GM23338 (cell line): Measurements from ENCODE around the gene BCR. TPM values are rescaled to one million over a fixed set of nuclear protein-coding genes. Genes with fewer than 3 reads are reported as not detected.

Source experiments
- ATAC-seq: fragments of 200-7000 bp; cut with Tn5 transposase; 3 replicates; pipeline ENCODE4 v1.9.1; 2020
- DNase-seq: peaks from one replicate; pipeline ENCODE4 v3.0.0-alpha.2; 2015; ENCODE audit warnings: low spot score
- H2AFZ ChIP-seq: fragments of 200-600 bp; sonication (generic); 2 replicates; pipeline ENCODE4 v1.8.0; 2016; ENCODE audit warnings: antibody characterized with exemption, mild to moderate bottlenecking, moderate library complexity
- H3F3A ChIP-seq: fragments of 200-600 bp; sonication (generic); replicated peaks from 2 replicates; pipeline ENCODE4 v1.8.0; 2017; ENCODE audit warnings: antibody characterized with exemption, mixed run types, low read depth
- H3K27ac ChIP-seq: fragments of 200-600 bp; sonication (generic); 2 replicates; pipeline ENCODE4 v1.6.1; 2016; ENCODE audit warnings: low read depth
- H3K27me3 ChIP-seq: fragments of 200-600 bp; sonication (generic); 2 replicates; pipeline ENCODE4 v1.8.0; 2016; ENCODE audit warnings: mild to moderate bottlenecking, mixed run types, moderate library complexity; ENCODE audit not compliant: insufficient read depth
- H3K36me3 ChIP-seq: fragments of 200-600 bp; sonication (generic); 2 replicates; pipeline ENCODE4 v1.8.0; 2016; ENCODE audit warnings: mild to moderate bottlenecking; ENCODE audit not compliant: insufficient read depth
- H3K4me1 ChIP-seq: fragments of 200-600 bp; sonication (generic); 2 replicates; pipeline ENCODE4 v1.8.0; 2016; ENCODE audit warnings: mild to moderate bottlenecking, moderate library complexity; ENCODE audit not compliant: insufficient read depth
- H3K4me2 ChIP-seq: fragments of 200-600 bp; sonication (generic); 2 replicates; pipeline ENCODE4 v1.7.1; 2017; ENCODE audit warnings: mixed run types
- H3K4me3 ChIP-seq: fragments of 200-600 bp; sonication (generic); 2 replicates; pipeline ENCODE4 v1.6.1; 2016; ENCODE audit warnings: mixed run types
- H3K79me2 ChIP-seq: fragments of 200-600 bp; sonication (generic); replicated peaks from 2 replicates; pipeline ENCODE4 v1.8.0; 2017; ENCODE audit warnings: mild to moderate bottlenecking; ENCODE audit not compliant: insufficient read depth
- H3K9me2 ChIP-seq: fragments of 200-600 bp; sonication (generic); 2 replicates; pipeline ENCODE4 v1.8.0; 2017; ENCODE audit not compliant: insufficient read depth
- H4K20me1 ChIP-seq: fragments of 200-600 bp; sonication (generic); replicated peaks from 2 replicates; pipeline ENCODE4 v1.8.0; 2017; ENCODE audit warnings: mild to moderate bottlenecking; ENCODE audit not compliant: insufficient read depth
- H3K27ac Mint-ChIP-seq: 2 replicates; pipeline ENCODE4 v1.8.0; 2020; ENCODE audit warnings: inconsistent platforms, mild to moderate bottlenecking, moderate library complexity, mixed read lengths
- H3K27me3 Mint-ChIP-seq: 3 replicates; pipeline ENCODE4 v1.8.0; 2022; ENCODE audit warnings: low read depth, mild to moderate bottlenecking, moderate library complexity, mixed read lengths, inconsistent platforms; ENCODE audit not compliant: insufficient read depth, poor library complexity
- H3K36me3 Mint-ChIP-seq: 3 replicates; pipeline ENCODE4 v1.8.0; 2021; ENCODE audit warnings: low read depth, mild to moderate bottlenecking, inconsistent platforms, moderate library complexity, mixed read lengths
- H3K4me1 Mint-ChIP-seq: 3 replicates; pipeline ENCODE4 v1.8.0; 2020; ENCODE audit warnings: mild to moderate bottlenecking, inconsistent platforms, mixed read lengths
- H3K4me3 Mint-ChIP-seq: 3 replicates; pipeline ENCODE4 v1.8.0; 2021; ENCODE audit warnings: moderate library complexity, mild to moderate bottlenecking, inconsistent platforms, mixed read lengths
- H3K9me3 Mint-ChIP-seq: 3 replicates; pipeline ENCODE4 v1.8.0; 2020; ENCODE audit warnings: moderate library complexity, mild to moderate bottlenecking, inconsistent platforms, mixed read lengths
- CREB1 ChIP-seq: fragments of 250-450 bp; sonication (Bioruptor Pico); IDR thresholded peaks from 2 replicates; pipeline ENCODE4 v1.5.0; 2020; ENCODE audit warnings: low read depth, mild to moderate bottlenecking, moderate library complexity
- ETS1 ChIP-seq: IDR thresholded peaks from 2 replicates; pipeline ENCODE4 v1.6.1; 2016; ENCODE audit warnings: antibody characterized with exemption
- EZH2 ChIP-seq: fragments of 200-600 bp; sonication (generic); IDR thresholded peaks from one replicate; pipeline ENCODE4 v1.8.0; 2017; ENCODE audit warnings: antibody characterized with exemption, mild to moderate bottlenecking, low read depth; ENCODE audit not compliant: unreplicated experiment
- JUNB ChIP-seq: IDR thresholded peaks from one replicate; pipeline ENCODE4 v1.6.1; 2016; ENCODE audit warnings: antibody characterized with exemption; ENCODE audit not compliant: unreplicated experiment
- NANOG ChIP-seq: IDR thresholded peaks from 2 replicates; pipeline ENCODE4 v1.6.1; 2016; ENCODE audit warnings: antibody characterized with exemption, borderline replicate concordance
- POLR2AphosphoS5 ChIP-seq: IDR thresholded peaks from 2 replicates; pipeline ENCODE4 v1.6.1; 2016; ENCODE audit warnings: antibody characterized with exemption, low read depth
- REST ChIP-seq: IDR thresholded peaks from one replicate; pipeline ENCODE4 v1.6.1; 2018; ENCODE audit warnings: antibody characterized with exemption; ENCODE audit not compliant: unreplicated experiment
- ZNF114 ChIP-seq: fragments of 250-450 bp; sonication (Bioruptor Pico); IDR thresholded peaks from 2 replicates; pipeline ENCODE4 v1.5.0; 2020; ENCODE audit warnings: mild to moderate bottlenecking, moderate library complexity
- polyA plus RNA-seq: library from polyadenylated mRNA; unstranded; fragments of >200 nt; fragmentation: Nextera tagmentation; extraction: Ambion mirVana; gene quantifications from 2 replicates; pipeline ENCODE4 v1.2.1, GENCODE V29; 2016
- total RNA-seq: library from RNA; depleted of rRNA; stranded (reverse); fragments of >200 nt; shearing (Covaris generic); gene quantifications from 2 replicates; pipeline ENCODE4 v1.2.3, GENCODE V29; 2014

The BCR gene
- total and polyA plus RNA-seq, 2 experiments from 2014 or later: 17.7 to 121 TPM

GRCh38 chr22:23282089-23282501, 101.8 kb downstream of the BCR start:
- no peak overlapping the region for H3K27ac Mint-ChIP-seq
- no peak for ATAC-seq

GRCh38 chr22:23282516-23282915, 102.2 kb downstream of the BCR start:
- no peaks in the 10 kb centered on the region for H3F3A ChIP-seq
- 0 out of 3 replicates have a peak, but pooled peaks cover 4% of the 10 kb centered on the region for H3K4me1 Mint-ChIP-seq
- H3K9me3 Mint-ChIP-seq: no peaks in the 10 kb centered on the region; the same call in 2 of the 3 replicates
- H2AFZ ChIP-seq: no peak overlapping the region
- H3K27me3 ChIP-seq: no peaks in the 10 kb centered on the region
- no peak overlapping the region for H3K27ac ChIP-seq
- H3K36me3 Mint-ChIP-seq: peaks cover 40% of the 10 kb centered on the region
- no peak overlapping the region for H3K4me3 Mint-ChIP-seq
- ATAC-seq: no peak
- TF ChIP-seq EZH2 (no peak), POLR2AphosphoS5 (no peak), JUNB (no peak), REST (no peak), ZNF114 (CRISPR knock-in tag) (no peak), CREB1 (CRISPR knock-in tag) (no peak), NANOG (no peak), ETS1 (no peak)
- peaks cover 20% of the 10 kb centered on the region for H3K27me3 Mint-ChIP-seq
- H3K79me2 ChIP-seq: no peaks in the 10 kb centered on the region
- H4K20me1 ChIP-seq: peaks cover 6% of the 10 kb centered on the region; the same call in 1 of the 2 replicates
- H3K4me1 ChIP-seq: no peaks in the 10 kb centered on the region
- H3K9me2 ChIP-seq: no peaks in the 10 kb centered on the region
- no peak overlapping the region for H3K27ac Mint-ChIP-seq
- DNase-seq: no peak
- H3K4me2 ChIP-seq: no peak overlapping the region
- H3K4me3 ChIP-seq: no peak overlapping the region
- H3K36me3 ChIP-seq: peaks cover 4% of the 10 kb centered on the region

More at GRCh38 chr22:23282089-23282501, 101.8 kb downstream of the BCR start:
- H3K9me3 Mint-ChIP-seq: no peaks in the 10 kb centered on the region; the same call in 2 of the 3 replicates
- no peak overlapping the region for H3K4me3 Mint-ChIP-seq
- H3K79me2 ChIP-seq: no peaks in the 10 kb centered on the region
- H3K9me2 ChIP-seq: no peaks in the 10 kb centered on the region
- H2AFZ ChIP-seq: no peak overlapping the region
- no peak for TF ChIP-seq JUNB
- no peak overlapping the region for H3K4me2 ChIP-seq
- no peak overlapping the region for H3K27ac ChIP-seq
- H3K36me3 Mint-ChIP-seq: peaks cover 42% of the 10 kb centered on the region
- H3K4me1 Mint-ChIP-seq: 0 out of 3 replicates have a peak, but pooled peaks cover 4% of the 10 kb centered on the region
- peaks cover 6% of the 10 kb centered on the region; the same call in 1 of the 2 replicates for H4K20me1 ChIP-seq
- H3K27me3 Mint-ChIP-seq: peaks cover 20% of the 10 kb centered on the region
- DNase-seq: no peak
- H3K4me1 ChIP-seq: no peaks in the 10 kb centered on the region
- no peaks in the 10 kb centered on the region for H3K27me3 ChIP-seq
- H3K36me3 ChIP-seq: peaks cover 4% of the 10 kb centered on the region
- H3K4me3 ChIP-seq: no peak overlapping the region
- no peaks in the 10 kb centered on the region for H3F3A ChIP-seq
